HG03457 (cell line): ENCODE data around the gene TTC7B.

Source experiments
- ATAC-seq: cut with Tn5 transposase; IDR thresholded peaks from one replicate; pipeline ENCODE4 v1.9.1; 2021; ENCODE audit warnings: moderate number of reproducible peaks; ENCODE audit not compliant: unreplicated experiment

Gene TTC7B

GRCh38 chr14:90624227-90624626 is 192.0 kb downstream of the TTC7B start:
- ATAC-seq, result no peak

DNA sequence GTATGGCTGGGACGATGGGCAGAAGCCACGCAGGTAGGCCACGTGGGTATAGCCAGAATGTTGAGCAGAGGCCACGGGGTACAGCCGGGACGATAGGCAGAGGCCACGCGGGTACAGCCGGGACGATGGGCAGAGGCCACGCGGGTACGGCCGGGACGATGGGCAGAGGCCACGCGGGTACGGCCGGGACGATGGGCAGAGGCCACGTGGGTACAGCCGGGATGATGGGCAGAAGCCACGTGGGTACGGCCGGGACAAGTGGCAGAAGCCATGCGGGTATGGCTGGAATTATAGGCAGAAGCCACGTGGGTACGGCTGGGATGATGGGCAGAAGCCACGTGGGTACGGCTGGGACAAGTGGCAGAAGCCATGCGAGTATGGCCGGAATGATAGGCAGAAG is 195.0 kb downstream of the TTC7B start:
- ATAC-seq, result no peak

GRCh38 chr14:90620568-90621077 is 195.6 kb downstream of the TTC7B start:
- ATAC-seq, result no peak

- no peak for ATAC-seq
Observed at GRCh38 chr14:90619911-90620310, 196.3 kb downstream of the TTC7B start.

- no peak for ATAC-seq
Observed at GRCh38 chr14:90617961-90618360, 198.3 kb downstream of the TTC7B start.

DNA sequence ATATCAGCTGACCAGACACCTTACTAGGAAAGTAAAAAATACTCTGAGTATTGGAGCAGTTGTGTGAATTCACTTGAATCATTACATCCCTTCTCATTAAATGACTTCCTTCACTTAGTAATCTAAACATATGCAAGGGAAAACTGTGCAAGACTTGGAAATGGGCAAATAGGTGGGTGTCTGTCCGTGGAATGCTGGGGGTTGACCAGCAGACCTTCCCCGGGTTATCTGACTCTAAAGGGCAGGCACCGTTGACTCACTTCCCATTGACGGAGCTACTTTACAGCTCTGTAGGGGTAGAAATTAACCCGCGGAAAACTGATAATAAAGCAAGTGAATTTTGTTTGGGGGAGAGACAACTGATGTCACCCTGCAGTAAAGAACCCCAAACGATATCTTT is 199.3 kb downstream of the TTC7B start:
- ATAC-seq, result no peak

DNA sequence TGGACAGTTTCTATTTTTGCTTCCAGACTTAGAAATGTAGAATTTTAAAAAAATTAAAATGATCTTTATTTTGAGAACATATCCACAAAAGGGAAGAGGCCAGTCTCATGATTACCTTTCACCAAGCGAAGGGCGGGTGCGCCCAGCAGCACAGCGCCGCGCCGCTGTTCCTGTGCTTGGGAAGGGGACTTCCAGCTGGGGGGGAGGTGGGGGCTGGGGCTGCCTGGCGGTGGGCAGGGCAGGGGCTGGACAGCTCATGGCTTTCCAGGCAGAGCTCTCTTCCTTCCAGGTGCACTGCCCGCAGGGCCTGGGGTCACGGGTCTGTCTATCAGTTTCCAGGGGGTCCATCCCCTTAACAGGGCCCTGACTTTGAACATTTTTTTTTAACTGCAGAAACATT is 199.9 kb downstream of the TTC7B start:
- no peak for ATAC-seq

DNA sequence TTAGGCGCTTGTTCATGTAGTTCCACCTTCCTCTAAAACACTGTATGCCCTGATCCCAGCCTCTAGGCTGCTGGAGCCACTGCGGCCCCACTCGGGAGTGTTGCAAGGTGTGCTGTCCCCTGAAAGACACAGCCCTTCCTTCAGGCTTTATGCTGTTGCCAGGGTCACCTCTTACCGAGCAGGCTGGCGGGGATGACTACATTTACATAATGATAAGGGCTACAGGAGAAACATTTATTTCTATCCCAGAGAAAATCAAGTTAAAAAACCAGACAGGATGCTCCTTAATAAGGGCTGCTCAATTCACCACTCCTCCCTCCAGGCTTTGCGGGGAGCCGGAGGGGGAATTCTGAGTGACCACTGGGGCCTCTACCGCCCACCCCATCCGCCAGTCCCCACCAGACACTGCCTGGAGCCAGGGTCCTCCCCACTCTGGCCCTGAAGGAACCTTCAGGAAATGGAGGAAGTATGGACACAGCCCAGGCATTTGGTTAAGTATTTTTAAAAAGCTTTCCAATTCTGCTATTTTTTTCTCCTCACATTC is 200.6 kb downstream of the TTC7B start:
- no peak for ATAC-seq

- ATAC-seq, result no peak
Observed at GRCh38 chr14:90614696-90615516, 201.3 kb downstream of the TTC7B start.

GRCh38 chr14:90613997-90614396 is 202.2 kb downstream of the TTC7B start:
- no peak for ATAC-seq

DNA sequence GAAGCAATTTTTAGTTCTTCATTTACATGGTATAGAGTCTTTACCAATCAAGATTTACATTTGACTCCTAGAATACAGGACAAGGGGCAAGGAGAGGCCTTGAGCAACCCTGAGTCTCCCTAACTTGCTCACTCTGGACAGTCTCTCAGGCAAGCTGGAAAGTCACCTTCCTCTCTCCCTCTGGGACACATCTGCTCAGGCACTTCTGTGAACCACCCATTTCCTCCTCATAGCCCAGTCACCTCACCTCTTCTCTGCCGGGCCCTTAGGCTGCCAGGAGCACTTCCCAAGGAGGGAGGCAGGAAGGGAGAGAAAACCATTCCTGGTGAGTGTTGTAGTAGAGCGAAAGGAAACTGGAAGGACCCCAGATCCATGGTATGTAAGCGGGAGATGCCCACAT is 202.8 kb downstream of the TTC7B start:
- ATAC-seq, result no peak

DNA sequence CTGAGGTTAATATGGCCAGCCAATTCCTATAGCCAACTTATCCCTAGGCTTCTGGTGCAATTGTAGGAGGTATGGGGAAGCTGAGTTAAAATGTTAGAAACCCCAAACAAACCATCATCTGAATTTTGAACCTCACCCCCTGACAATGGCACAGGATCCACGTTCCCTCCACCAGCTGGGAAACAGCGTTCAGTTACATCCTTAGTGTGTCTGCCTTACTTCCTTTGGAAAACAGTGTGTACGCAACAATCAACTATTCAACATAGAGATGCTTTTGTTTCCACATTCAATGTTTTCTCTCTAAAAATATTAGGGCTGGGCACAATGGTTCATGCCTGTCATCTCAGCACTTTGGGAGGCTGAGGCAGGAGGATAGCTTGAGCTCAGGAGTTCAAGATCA is 203.4 kb downstream of the TTC7B start:
- ATAC-seq, result no peak

DNA sequence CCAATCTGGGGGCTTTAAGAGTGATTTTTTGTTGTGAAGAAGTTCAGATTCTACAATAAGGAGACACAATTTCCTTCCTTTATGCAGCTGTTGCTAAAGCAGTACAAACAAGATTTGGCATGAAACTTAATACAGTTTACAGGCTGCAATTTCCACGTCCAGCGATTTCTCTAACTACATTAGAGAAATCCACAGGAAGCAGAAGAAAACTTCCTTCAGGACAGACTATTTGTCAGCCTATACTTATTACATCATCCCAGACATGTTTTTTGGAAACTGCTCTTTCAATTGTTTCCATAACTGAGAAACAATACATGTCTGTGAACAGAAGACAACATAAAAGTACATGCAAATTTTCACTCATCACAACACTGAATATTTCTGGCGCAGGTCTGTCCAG is 204.3 kb downstream of the TTC7B start:
- no peak for ATAC-seq

DNA sequence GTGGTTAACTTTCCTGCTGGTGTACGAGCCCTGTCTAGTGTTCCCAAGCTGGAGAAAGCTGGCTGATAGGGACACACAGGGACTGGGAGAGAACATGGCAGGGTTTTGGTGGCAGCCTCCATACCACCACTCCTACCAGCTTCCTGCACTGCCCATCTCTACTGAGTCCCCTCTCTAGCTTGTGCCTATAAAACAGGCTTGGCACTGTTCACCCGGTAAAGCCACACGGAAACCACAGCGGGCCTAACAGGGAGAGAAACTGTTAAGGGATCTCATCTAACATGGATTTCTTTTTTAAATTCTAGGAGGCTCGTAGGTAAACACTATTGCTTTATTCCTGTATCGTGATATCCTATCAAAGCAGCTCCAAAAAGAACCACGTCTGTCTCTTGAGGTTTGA is 204.7 kb downstream of the TTC7B start:
- ATAC-seq, result no peak

GRCh38 chr14:90610346-90611040 is 205.7 kb downstream of the TTC7B start:
- ATAC-seq, result no peak

DNA sequence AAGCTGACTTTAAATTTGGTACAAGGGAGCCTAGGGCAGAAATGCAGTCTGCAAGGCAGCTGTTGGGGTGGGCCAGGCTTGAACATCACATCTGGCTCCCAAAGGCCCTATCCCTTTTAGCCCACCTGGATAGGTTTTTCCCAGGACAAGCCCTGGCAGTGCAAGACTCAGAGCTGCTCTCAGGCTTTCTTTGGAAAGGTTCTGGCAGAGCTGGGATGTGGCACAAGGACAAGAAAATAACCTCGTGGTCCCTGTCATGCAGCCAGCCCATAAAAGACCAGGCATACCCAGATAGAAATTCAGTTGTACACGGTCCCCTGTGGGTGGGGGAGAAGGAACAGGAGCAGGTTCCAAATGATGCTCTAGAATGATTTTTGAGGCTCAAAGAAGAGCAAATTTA is 206.9 kb downstream of the TTC7B start:
- no peak for ATAC-seq

DNA sequence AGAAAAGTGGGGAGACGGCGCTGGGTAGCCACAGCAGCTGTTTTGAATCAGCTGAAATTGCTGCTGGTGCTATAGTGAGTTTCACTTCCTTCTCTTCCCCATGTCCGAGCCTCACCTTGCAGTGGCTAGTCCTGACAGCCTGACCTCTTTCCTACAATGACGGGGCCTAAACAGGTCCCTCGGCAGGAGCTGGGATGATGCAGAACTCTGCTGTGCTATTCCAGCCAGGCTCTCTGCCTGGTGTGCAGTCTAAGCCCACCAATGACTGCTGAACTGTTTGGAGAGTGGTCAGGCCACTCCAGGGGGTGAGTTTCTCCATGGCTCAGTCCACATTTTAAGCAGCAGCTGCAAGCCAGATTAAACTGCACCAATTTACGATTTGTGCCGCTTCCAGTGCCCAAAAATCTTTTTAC is 207.3 kb downstream of the TTC7B start:
- no peak for ATAC-seq

DNA sequence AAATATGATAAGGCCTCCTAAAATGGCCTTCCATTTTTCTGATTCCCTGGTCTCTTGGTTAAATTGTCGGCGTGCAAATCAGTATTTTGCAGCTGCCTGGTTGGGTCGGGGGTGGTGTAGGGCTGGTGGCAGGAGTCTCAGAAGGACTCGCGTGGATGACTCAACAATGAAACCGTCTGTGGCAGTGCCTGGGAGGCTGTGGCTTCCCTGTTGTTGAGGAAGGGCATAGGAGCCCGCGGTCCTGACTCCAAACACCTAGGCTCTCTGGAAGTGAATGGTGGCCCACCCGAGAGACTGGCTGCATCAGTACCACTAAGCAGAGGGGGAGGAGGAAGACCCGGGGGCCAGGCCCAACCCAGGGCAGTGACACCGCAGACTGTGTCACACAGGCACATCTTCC is 207.9 kb downstream of the TTC7B start:
- ATAC-seq, result no peak

GRCh38 chr14:90607141-90607540 is 209.1 kb downstream of the TTC7B start:
- ATAC-seq, result no peak

DNA sequence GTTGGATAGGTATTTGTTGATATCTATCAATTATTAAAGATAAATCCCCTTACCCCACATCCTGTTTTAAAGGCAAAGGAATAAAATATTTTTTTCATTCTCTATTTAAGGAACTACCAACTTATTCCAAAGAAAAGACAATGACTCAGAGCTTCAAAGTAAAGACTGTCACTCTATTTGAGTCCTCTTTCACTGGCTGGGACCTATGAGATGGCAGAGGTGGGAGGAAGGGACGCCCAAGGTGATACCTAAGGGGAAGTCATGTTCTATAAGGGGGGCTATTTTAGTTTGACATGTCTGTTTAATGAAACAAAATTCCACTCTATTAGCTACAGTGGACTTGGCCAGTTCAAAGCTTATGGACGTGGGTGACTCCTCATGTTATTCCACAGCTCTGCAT is 209.8 kb downstream of the TTC7B start:
- no peak for ATAC-seq

- no peak for ATAC-seq
Observed at GRCh38 chr14:90605430-90605829, 210.8 kb downstream of the TTC7B start.

DNA sequence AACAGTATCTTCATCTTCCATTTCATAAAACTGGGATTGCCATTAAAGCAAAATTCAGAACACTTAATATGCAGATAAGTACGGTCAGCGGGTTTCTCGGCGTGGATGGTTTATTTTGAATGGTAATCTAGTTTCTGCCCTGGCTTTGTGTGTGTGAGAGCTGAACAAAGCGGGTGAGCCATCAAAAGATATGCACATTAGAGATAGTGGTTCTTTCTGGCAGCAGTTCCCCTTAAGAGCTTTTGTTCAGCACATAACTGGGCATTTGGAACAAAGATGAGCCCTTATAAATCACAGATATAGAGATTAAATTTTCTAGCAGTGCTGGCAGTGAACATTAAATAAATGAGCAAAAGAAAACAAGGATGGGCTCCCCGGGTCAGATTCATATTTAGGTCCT is 211.9 kb downstream of the TTC7B start:
- ATAC-seq, result no peak
